GM21515 (cell line): Measurements from ENCODE around the gene GALNT2.

Experiments used
- ATAC-seq: cut with Tn5 transposase; IDR thresholded peaks from one replicate; pipeline ENCODE4 v1.9.1; 2021; ENCODE audit not compliant: unreplicated experiment

Gene GALNT2

GRCh38 chr1:230226007-230226800, 159.2 kb downstream of the GALNT2 start:
- no peak for ATAC-seq

- ATAC-seq: no peak
Measured at GRCh38 chr1:230226814-230227213, 159.8 kb downstream of the GALNT2 start.

GRCh38 chr1:230228236-230228897, 161.3 kb downstream of the GALNT2 start:
- ATAC-seq: no peak

- no peak for ATAC-seq
Measured at GRCh38 chr1:230230273-230230672, 163.2 kb downstream of the GALNT2 start.

DNA sequence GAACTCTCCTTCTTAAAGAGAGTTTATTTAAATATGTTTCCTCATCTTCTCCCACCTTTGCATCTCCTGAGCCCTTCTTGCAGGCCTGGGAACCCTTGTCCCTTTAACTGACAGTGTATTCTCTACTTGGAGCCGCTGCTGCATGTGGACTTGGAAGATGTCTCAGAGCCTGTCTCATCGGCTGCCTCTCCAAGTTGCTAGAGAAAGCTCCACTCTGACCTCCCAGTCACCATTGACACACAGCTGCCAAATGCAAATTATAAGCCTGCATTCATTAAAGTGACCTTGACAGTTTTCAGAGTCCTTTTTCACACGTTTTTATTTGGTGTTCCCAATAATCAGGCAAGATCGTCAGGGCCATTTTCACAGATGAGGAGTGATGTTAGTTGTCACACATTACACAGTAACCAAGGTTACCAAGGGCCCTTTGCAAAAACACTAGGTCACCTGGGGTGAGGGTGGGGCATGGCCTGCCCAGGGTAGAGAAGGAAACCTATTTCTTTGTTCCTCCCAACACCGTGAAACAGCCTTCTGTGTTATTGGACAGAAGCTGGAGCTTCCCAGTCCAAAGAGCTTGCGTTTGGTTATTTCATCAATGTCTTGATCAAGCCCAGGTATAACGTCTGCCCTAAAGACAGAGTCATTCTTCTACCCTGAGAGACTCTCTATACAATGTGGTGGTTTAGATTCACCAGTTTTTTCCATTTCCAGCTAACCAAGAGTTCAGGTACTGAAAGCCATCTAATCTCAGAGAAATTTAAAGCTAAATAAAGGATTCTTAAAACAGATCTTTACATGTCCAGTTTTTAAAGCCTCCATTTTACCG, 164.1 kb downstream of the GALNT2 start:
- ATAC-seq: no peak

DNA sequence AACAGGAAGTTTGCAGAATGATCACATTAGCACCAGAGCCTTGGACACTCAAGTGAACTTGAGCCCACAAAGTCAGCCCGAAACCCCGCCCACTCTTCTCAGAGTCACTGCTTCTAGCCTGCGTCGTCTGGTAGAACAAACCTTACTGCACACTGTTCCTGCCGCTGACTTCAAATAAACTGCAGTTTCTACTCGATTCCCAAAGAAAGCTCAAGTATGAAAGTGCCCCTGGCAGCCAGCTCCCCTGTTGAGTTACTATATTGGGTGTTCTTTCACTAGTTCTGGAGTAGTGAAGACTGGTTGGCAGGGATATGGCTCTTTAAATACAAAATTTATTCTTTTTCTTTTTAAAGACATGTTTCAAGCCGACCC, 164.7 kb downstream of the GALNT2 start:
- ATAC-seq: no peak

DNA sequence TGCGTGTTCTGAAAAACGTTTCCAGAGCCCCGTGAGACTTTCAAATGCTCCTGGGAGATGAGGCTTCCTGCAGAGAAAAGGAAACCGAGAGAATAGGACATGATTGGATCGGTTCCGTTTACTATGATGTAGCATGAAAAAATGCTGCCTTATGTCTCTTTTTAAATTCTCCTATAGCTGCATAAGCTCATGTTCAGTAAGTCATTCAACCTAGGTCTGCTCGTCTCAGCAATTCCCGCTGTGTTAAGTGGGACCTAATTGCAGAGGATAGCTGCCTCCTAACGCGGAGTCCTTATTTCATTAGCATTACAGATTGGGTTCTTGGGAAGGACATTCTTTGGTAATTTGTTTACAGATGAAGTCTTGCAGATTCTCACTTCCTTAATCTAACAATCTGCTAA, 165.3 kb downstream of the GALNT2 start:
- no peak for ATAC-seq

DNA sequence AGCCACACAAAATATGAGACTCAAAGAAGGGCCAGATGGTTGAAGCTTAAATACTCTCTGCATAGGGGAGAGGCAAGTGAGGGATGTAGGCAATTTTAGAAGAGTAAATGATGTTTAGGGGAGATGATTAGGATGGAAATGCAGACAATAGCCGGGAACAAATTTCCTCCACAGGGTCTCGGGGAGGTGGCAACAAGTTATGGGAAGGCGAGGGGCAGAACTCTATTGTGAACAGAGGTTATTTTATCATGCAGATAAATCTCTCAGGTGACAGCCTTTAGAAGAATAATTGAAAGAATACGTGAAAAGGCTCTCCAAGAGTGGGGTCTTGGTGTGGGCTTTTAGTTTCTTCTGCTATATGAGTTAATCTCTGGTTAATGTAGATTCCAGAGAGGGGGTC, 166.7 kb downstream of the GALNT2 start:
- ATAC-seq: no peak

- no peak for ATAC-seq
Measured at GRCh38 chr1:230235876-230236275, 168.8 kb downstream of the GALNT2 start.

DNA sequence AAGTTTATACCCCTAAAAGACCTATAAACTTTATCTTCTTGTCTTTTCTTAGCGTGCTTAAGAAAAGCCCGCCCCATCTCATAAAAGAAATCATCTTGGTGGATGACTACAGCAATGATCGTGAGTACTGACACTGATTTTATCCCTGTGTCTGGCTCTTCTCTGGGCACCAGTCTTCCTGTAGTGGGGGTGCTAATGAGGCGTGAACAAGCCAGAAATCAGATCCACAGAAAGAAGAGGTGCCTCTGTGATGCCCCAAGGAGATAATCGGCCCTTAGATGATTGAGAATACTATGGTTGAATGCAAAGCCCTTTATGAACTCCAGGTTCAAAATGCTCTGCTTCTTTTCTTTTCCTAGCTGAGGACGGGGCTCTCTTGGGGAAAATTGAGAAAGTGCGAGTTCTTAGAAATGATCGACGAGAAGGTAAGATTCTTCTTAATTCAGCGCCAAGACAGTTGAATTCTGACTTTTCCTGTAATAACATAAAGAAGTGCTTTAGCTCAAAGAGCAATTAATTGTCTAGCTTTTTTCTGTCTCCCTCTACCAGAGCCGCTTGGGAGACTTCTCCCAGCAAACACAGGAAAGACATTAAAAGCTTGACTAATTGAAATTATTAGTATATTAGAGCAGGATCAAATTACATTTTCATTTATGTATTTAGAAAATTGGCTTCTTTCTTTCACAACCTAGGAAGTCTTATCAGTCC, 169.4 kb downstream of the GALNT2 start:
- no peak for ATAC-seq

GRCh38 chr1:230237009-230237370, 170.0 kb downstream of the GALNT2 start:
- no peak for ATAC-seq

GRCh38 chr1:230237805-230238204, 170.8 kb downstream of the GALNT2 start:
- no peak for ATAC-seq

GRCh38 chr1:230240446-230241086, 173.5 kb downstream of the GALNT2 start:
- ATAC-seq: no peak

- ATAC-seq: no peak
Measured at GRCh38 chr1:230242326-230242725, 175.3 kb downstream of the GALNT2 start.

DNA sequence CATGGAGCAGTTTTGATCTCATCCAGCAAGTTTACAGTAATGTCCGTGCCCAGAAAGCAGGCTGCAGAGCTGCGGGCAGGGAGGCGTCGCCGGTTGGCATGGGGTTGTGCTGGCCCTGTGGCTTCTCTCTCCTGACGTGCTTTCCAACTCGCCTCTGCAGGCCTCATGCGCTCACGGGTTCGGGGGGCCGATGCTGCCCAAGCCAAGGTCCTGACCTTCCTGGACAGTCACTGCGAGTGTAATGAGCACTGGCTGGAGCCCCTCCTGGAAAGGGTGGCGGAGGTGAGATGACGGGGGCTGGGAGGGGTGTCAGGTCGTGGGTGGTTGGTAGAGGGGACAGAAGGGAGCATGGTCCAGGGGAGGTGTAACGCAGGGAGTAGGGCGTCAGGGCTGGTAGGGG, 176.1 kb downstream of the GALNT2 start:
- no peak for ATAC-seq

- ATAC-seq: no peak
Measured at GRCh38 chr1:230243583-230244353, 176.7 kb downstream of the GALNT2 start.

DNA sequence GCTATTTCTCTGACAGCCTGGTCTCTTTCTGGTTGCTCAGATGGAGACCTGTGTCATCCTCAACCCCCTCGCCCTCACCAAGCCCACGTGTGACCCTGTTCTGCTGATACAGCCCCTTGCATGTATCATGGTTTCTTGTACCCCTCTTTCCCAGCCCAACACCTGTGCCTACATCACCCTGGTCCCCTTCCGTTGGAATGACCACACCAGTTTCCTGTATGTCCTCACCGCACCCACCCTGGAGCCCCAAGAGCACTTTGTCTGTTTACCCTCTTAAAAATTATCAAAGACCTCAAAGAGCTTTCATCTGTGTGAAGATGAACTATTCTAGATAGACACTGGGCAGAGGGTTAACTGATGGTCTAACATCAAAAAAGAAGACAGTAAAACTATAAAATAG, 179.5 kb downstream of the GALNT2 start:
- ATAC-seq: no peak

GRCh38 chr1:230248016-230248888, 181.2 kb downstream of the GALNT2 start:
- no peak for ATAC-seq

DNA sequence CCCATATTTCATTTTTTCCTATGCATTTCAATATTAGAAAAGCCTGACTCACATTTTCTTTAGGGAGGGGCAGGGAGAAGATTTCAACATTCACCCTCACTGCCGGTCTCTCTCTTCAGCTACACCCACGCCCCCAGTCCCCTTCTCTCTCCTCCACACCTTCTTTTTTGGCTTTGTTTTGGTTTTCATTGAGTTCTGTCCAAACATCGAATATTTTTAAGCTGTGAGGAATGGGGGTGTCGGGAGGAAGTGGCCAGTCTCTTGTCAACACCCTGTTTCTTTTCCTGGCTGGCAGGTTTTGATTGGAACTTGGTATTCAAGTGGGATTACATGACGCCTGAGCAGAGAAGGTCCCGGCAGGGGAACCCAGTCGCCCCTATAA, 181.8 kb downstream of the GALNT2 start:
- ATAC-seq: no peak
